PC-3 (cell line): ENCODE measurements around the gene STRN3. TPM values are rescaled to one million over a fixed set of nuclear protein-coding genes. Genes with fewer than 3 reads are reported as not detected.

Source experiments
- ATAC-seq: fragments of 200-7000 bp; cut with Tn5 transposase; 2 replicates; pipeline ENCODE4 v1.9.1; 2020; ENCODE audit warnings: mild to moderate bottlenecking, moderate library complexity
- BruUV-seq: library from RNA; stranded (reverse); fragments of 400-500 nt; replicated peaks from 2 replicates; lab custom pipeline; 2021; lab: Mats Ljungman, UMichigan
- CTCF ChIA-PET: fragments of 300-600 bp; sonication (Branson Sonifier 250); formaldehyde crosslinking; loops from one replicate; lab custom pipeline; 2022; ENCODE audit warnings: antibody characterized with exemption; lab: Charles Lee
- POLR2A ChIA-PET: fragments of 300-600 bp; sonication (Branson Sonifier 250); formaldehyde crosslinking; loops from one replicate; lab custom pipeline; 2022; ENCODE audit warnings: antibody characterized with exemption; ENCODE audit not compliant: unreplicated experiment; lab: Charles Lee
- DNase-seq: peaks from one replicate; pipeline ENCODE4 v3.0.0-alpha.2; 2015
- H2AFZ ChIP-seq: fragments of 300-600 bp; sonication (generic); 2 replicates; pipeline ENCODE4 v1.6.0; 2016; ENCODE audit warnings: antibody characterized with exemption, low read length
- H3F3A ChIP-seq: fragments of 300-600 bp; sonication (generic); one replicate; pipeline ENCODE4 v1.6.0; 2017; ENCODE audit warnings: antibody characterized with exemption, low read length, control low read depth, mild to moderate bottlenecking; ENCODE audit not compliant: unreplicated experiment
- H3K27ac ChIP-seq: fragments of 300-600 bp; sonication (generic); 2 replicates; pipeline ENCODE4 v1.5.1; 2016; ENCODE audit warnings: mild to moderate bottlenecking, low read length
- H3K27me3 ChIP-seq: fragments of 300-600 bp; sonication (generic); 2 replicates; pipeline ENCODE4 v1.6.1; 2016; ENCODE audit warnings: low read length, mixed read lengths
- H3K36me3 ChIP-seq: fragments of 300-600 bp; sonication (generic); 2 replicates; pipeline ENCODE4 v1.6.1; 2016; ENCODE audit warnings: low read depth, mixed run types, low read length, mixed read lengths
- H3K4me1 ChIP-seq: fragments of 300-600 bp; sonication (generic); 2 replicates; pipeline ENCODE4 v1.5.1; 2016; ENCODE audit warnings: low read length; ENCODE audit not compliant: insufficient read depth
- H3K4me2 ChIP-seq: fragments of 300-600 bp; sonication (generic); 2 replicates; pipeline ENCODE4 v1.6.0; 2016; ENCODE audit warnings: low read length
- H3K4me3 ChIP-seq: fragments of 300-600 bp; sonication (generic); 2 replicates; pipeline ENCODE4 v1.5.1; 2016; ENCODE audit warnings: mild to moderate bottlenecking, low read length, mixed read lengths
- H3K79me2 ChIP-seq: fragments of 300-600 bp; sonication (generic); 2 replicates; pipeline ENCODE4 v1.6.1; 2017; ENCODE audit warnings: low read length, mixed read lengths
- H3K9ac ChIP-seq: fragments of 300-600 bp; sonication (generic); 2 replicates; pipeline ENCODE4 v1.6.0; 2016; ENCODE audit warnings: mild to moderate bottlenecking, low read length
- H3K9me2 ChIP-seq: fragments of 300-600 bp; sonication (generic); replicated peaks from 2 replicates; pipeline ENCODE4 v1.6.1; 2016; ENCODE audit warnings: mixed run types, low read length, mixed read lengths
- H3K9me3 ChIP-seq: fragments of 300-600 bp; sonication (generic); 2 replicates; pipeline ENCODE4 v1.6.1; 2016; ENCODE audit warnings: low read length, mixed read lengths
- H4K20me1 ChIP-seq: fragments of 300-600 bp; sonication (generic); 2 replicates; pipeline ENCODE4 v1.6.1; 2016; ENCODE audit warnings: low read length, mixed read lengths
- CTCF ChIP-seq: fragments of 300-600 bp; sonication (generic); conservative IDR thresholded peaks from 2 replicates; pipeline ENCODE4 v1.5.1; 2017; ENCODE audit warnings: antibody characterized with exemption, low read depth, mild to moderate bottlenecking, low read length
- EZH2 ChIP-seq: fragments of 300-600 bp; sonication (generic); IDR thresholded peaks from one replicate; pipeline ENCODE4 v1.6.1; 2017; ENCODE audit warnings: antibody characterized with exemption, mild to moderate bottlenecking, low read length; ENCODE audit not compliant: unreplicated experiment
- EZH2phosphoT487 ChIP-seq: fragments of 300-600 bp; sonication (generic); IDR thresholded peaks from 2 replicates; pipeline ENCODE4 v1.6.1; 2018; ENCODE audit warnings: mild to moderate bottlenecking, antibody characterized with exemption, low read length, borderline replicate concordance
- intact Hi-C: fragments of 100-400 bp; cut with micrococcal nuclease; formaldehyde crosslinking; loops from 2 replicates; pipeline ENCODE4 v1.9.0; 2023
- total RNA-seq: library from RNA; depleted of rRNA; stranded (reverse); fragments of >200 nt; gene quantifications from 2 replicates; pipeline ENCODE4 v1.2.3, GENCODE V29; 2014

Gene STRN3
- total RNA-seq, 1 experiment from 2014 or later, result 41.4 TPM

- Histone ChIP-seq H3K4me3 (no peak overlapping the region), H3K4me1 (peaks cover 17% of the 10 kb centered on the region), H3K27me3 (no peaks in the 10 kb centered on the region), H4K20me1 (no peaks in the 10 kb centered on the region), H3K79me2 (no peaks in the 10 kb centered on the region; the same call in 1 of the 2 replicates), H3K36me3 (no peaks in the 10 kb centered on the region), H3K27ac (no peak overlapping the region), H3F3A (peaks cover 6% of the 10 kb centered on the region), H3K9me2 (no peaks in the 10 kb centered on the region), H2AFZ (no peak overlapping the region), H3K9me3 (no peaks in the 10 kb centered on the region), H3K9ac (no peak overlapping the region), H3K4me2 (no peak overlapping the region)
- ChIA-PET POLR2A (no interaction called here), CTCF (no interaction called here)
- TF ChIP-seq EZH2, result no peak
- TF ChIP-seq EZH2phosphoT487, result no peak
- no peak for TF ChIP-seq CTCF
- DNase-seq (no peak), ATAC-seq (no peak)
- intact Hi-C loops, result no loop called here
- no TSS peak for BruUV-seq
Observed at GRCh38 chr14:31037709-31038221, 11.6 kb upstream of the STRN3 start.

- no TSS peak for BruUV-seq
Observed at GRCh38 chr14:31036552-31036951, 10.4 kb upstream of the STRN3 start.

More at GRCh38 chr14:31036552-31036951, 10.4 kb upstream of the STRN3 start:
- ATAC-seq (no peak), DNase-seq (no peak)
- peaks cover 26% of the 10 kb centered on the region for H3K4me1 ChIP-seq
- no peak for TF ChIP-seq EZH2phosphoT487
- no peak for TF ChIP-seq EZH2
- no peak for TF ChIP-seq CTCF
- no peaks in the 10 kb centered on the region for H3K9me2 ChIP-seq
- no peaks in the 10 kb centered on the region for H4K20me1 ChIP-seq
- H3K79me2 ChIP-seq, result no peaks in the 10 kb centered on the region; the same call in 1 of the 2 replicates
- intact Hi-C loops, result no loop called here
- no peak overlapping the region for H3K4me2 ChIP-seq
- H3K9me3 ChIP-seq, result no peaks in the 10 kb centered on the region
- no peak overlapping the region for H3K9ac ChIP-seq
- H3K27me3 ChIP-seq, result no peaks in the 10 kb centered on the region
- peaks cover 8% of the 10 kb centered on the region for H3F3A ChIP-seq
- no peak overlapping the region for H3K27ac ChIP-seq
- CTCF ChIA-PET, result no interaction called here
- no peak overlapping the region for H3K4me3 ChIP-seq
- no peaks in the 10 kb centered on the region for H3K36me3 ChIP-seq
- H2AFZ ChIP-seq, result no peak overlapping the region
- POLR2A ChIA-PET, result no interaction called here
